ENCODE data around the gene TRPM2. TPM values are rescaled to one million over a fixed set of nuclear protein-coding genes. Genes with fewer than 3 reads are reported as not detected.

Gene TRPM2
- total and polyA plus RNA-seq, 2 donors (not counting 1 experiment from before 2014, with no cell fraction given), result not detected

DNA sequence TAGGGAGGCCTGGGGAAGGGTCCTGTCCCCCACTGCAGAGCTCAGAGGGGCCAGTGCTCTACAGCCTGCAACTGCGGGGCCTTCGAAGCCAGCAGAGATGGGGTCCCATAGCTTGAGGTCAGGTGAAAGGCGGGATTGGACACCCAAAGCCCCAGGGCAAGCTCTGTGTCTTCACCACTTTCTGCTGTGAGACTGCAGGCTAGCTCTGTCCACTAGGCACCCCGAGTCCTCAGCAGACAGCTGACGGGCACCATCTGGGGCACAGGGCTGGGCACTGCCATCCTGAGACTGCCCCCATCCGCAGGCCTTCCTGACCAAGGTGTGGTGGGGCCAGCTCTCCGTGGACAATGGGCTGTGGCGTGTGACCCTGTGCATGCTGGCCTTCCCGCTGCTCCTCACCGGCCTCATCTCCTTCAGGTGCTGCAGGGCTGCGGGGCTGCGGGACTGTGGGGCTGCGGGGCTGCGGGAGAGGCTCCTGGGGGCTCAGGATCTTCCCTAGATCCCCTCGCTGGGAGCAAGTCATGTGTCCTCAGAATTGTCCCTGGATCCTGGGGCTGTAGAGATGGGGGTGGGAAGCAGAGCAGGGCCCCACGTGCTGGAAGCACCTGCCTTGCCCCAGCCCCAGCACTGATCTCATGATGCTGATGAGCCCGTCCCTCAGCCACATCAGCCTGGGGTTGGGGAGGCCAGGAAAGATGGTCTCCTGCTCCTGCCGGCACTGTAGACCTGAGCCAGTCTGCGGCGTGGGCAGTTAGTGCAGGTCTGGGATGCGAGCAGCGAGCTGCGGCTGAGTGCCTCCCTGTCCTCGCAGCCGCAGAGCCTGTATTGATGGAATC is 46.8 kb downstream of the TRPM2 start:
- no peaks in the 10 kb centered on the region for H3K27me3 ChIP-seq (ENCODE audit: control insufficient read depth, insufficient read depth, low read length)
- H3K9ac ChIP-seq (ENCODE audit: insufficient read depth, low read length), result no peak overlapping the region
- TF ChIP-seq, protein P1, sequence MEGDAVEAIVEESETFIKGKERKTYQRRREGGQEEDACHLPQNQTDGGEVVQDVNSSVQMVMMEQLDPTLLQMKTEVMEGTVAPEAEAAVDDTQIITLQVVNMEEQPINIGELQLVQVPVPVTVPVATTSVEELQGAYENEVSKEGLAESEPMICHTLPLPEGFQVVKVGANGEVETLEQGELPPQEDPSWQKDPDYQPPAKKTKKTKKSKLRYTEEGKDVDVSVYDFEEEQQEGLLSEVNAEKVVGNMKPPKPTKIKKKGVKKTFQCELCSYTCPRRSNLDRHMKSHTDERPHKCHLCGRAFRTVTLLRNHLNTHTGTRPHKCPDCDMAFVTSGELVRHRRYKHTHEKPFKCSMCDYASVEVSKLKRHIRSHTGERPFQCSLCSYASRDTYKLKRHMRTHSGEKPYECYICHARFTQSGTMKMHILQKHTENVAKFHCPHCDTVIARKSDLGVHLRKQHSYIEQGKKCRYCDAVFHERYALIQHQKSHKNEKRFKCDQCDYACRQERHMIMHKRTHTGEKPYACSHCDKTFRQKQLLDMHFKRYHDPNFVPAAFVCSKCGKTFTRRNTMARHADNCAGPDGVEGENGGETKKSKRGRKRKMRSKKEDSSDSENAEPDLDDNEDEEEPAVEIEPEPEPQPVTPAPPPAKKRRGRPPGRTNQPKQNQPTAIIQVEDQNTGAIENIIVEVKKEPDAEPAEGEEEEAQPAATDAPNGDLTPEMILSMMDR (conservative IDR thresholded peaks at IDR 0.05 in 1 of 2, IDR thresholded peaks at IDR 0.05 in 1 of 2; ENCODE audit: low read depth in 1 of 2, low read length in 2 of 2), result no peak
- TF ChIP-seq EZH2 (IDR thresholded peaks at IDR 0.05; ENCODE audit: low read length, missing control alignments), result no peak
- DNase-seq (ENCODE audit: low read depth in 2 of 2), result no peak
- H4K20me1 ChIP-seq (ENCODE audit: control insufficient read depth, extremely low read depth, insufficient read depth, low read length), result no peaks in the 10 kb centered on the region
- no peaks in the 10 kb centered on the region for H3K4me1 ChIP-seq (ENCODE audit: control insufficient read depth, extremely low read depth, insufficient read depth, low read length)
- H3K4me3 ChIP-seq (replicated peaks in 1 of 4; ENCODE audit: control extremely low read depth in 1 of 4, insufficient read depth in 1 of 4, low read depth in 3 of 4, low read length in 4 of 4), result no peak overlapping the region
- H3K79me2 ChIP-seq (ENCODE audit: control insufficient read depth, insufficient read depth, low read length), result no peaks in the 10 kb centered on the region
- H3K9me3 ChIP-seq (ENCODE audit: control insufficient read depth, insufficient read depth, low read depth, low read length), result peaks cover 10% of the 10 kb centered on the region
- H2AFZ ChIP-seq (ENCODE audit: low read length), result no peak overlapping the region
- no peaks in the 10 kb centered on the region for H3K36me3 ChIP-seq (ENCODE audit: control insufficient read depth, insufficient read depth, low read length)
- no peak overlapping the region for H3K4me2 ChIP-seq (ENCODE audit: extremely low read depth, insufficient read depth, low read length)
- no peak overlapping the region for H3K27ac ChIP-seq (ENCODE audit: insufficient read depth, low read length)

DNA sequence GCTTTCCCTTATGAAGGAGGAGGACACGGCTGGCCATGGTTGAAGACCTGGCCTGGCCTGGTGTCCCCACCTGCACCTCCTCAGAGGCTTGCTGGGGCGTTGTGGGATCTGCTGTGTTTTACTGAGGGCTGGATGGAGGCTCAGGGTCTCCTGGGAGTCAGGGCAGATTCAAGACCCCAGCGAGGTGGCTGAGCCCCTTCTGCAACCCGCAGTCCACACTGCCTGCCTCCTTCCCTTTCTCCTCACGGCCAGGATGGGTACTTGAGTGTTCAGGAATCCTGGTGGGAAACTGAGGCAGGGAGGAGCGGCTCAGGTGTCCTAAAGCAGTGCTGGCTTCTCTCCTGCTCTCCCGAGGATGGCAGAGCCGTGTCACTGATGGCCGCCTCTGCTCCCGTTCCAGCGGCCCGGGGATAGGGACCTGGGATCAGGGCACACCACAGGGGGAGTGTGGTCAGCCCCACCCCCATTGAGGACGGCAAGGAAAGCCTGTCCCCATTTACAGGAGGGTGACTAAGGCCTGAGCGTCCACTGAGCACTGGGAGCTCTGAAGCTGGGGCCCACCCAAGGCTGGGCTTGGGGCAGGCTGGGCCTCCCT is 47.5 kb downstream of the TRPM2 start:
- no peak for TF ChIP-seq EZH2 (IDR thresholded peaks at IDR 0.05; ENCODE audit: low read length, missing control alignments)
- TF ChIP-seq, protein P1 (conservative IDR thresholded peaks at IDR 0.05 in 1 of 2, IDR thresholded peaks at IDR 0.05 in 1 of 2; ENCODE audit: low read depth in 1 of 2, low read length in 2 of 2), result no peak

DNA sequence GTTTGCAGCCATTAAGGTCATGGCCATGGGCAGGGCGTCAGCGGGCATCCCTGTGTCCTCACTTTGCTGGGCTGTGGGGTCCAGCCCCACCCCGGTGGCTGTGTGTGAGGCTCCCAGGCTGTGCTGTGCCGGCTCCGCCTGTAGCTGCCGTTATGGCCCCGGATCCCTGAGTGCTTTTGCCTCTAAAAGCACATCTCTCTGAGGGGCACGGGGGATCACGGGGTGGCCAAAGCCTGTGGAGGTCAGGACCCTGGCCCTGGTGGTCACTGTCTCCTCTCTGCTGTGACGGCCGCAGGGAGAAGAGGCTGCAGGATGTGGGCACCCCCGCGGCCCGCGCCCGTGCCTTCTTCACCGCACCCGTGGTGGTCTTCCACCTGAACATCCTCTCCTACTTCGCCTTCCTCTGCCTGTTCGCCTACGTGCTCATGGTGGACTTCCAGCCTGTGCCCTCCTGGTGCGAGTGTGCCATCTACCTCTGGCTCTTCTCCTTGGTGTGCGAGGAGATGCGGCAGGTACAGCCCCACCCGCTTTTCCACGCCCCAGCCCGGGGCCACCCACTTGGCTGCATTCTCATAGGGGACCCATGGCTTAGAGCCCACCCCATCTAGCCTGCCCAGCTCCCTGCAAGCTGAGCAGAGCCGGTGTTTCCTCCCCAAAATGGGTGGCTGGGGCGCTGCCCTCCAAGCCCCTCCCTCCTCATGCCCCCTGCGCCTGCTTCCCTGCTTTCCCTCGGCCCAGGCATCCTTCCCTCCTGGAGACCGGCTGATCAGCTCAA is 48.2 kb downstream of the TRPM2 start:
- Histone ChIP-seq H3K4me3 (replicated peaks in 1 of 4; ENCODE audit: control extremely low read depth in 1 of 4, insufficient read depth in 1 of 4, low read depth in 3 of 4, low read length in 4 of 4) (no peak overlapping the region), H3K79me2 (ENCODE audit: control insufficient read depth, insufficient read depth, low read length) (no peaks in the 10 kb centered on the region), H3K4me2 (ENCODE audit: extremely low read depth, insufficient read depth, low read length) (no peak overlapping the region), H2AFZ (ENCODE audit: low read length) (no peak overlapping the region), H3K27ac (ENCODE audit: insufficient read depth, low read length) (no peak overlapping the region), H3K9ac (ENCODE audit: insufficient read depth, low read length) (no peak overlapping the region), H3K9me3 (ENCODE audit: control insufficient read depth, insufficient read depth, low read depth, low read length) (peaks cover 10% of the 10 kb centered on the region), H4K20me1 (ENCODE audit: control insufficient read depth, extremely low read depth, insufficient read depth, low read length) (no peaks in the 10 kb centered on the region), H3K4me1 (ENCODE audit: control insufficient read depth, extremely low read depth, insufficient read depth, low read length) (no peaks in the 10 kb centered on the region), H3K27me3 (ENCODE audit: control insufficient read depth, insufficient read depth, low read length) (no peaks in the 10 kb centered on the region), H3K36me3 (ENCODE audit: control insufficient read depth, insufficient read depth, low read length) (no peaks in the 10 kb centered on the region)
- TF ChIP-seq EZH2 (IDR thresholded peaks at IDR 0.05; ENCODE audit: low read length, missing control alignments), result no peak
- DNase-seq (ENCODE audit: low read depth in 2 of 2), result no peak

More for the DNA sequence above, 47.5 kb downstream of the TRPM2 start:
- no peak overlapping the region for H3K4me3 ChIP-seq (replicated peaks in 1 of 4; ENCODE audit: control extremely low read depth in 1 of 4, insufficient read depth in 1 of 4, low read depth in 3 of 4, low read length in 4 of 4)
- no peak for DNase-seq (ENCODE audit: low read depth in 2 of 2)
- H3K36me3 ChIP-seq (ENCODE audit: control insufficient read depth, insufficient read depth, low read length), result no peaks in the 10 kb centered on the region
- no peaks in the 10 kb centered on the region for H3K4me1 ChIP-seq (ENCODE audit: control insufficient read depth, extremely low read depth, insufficient read depth, low read length)
- no peaks in the 10 kb centered on the region for H4K20me1 ChIP-seq (ENCODE audit: control insufficient read depth, extremely low read depth, insufficient read depth, low read length)
- H2AFZ ChIP-seq (ENCODE audit: low read length), result no peak overlapping the region
- H3K9me3 ChIP-seq (ENCODE audit: control insufficient read depth, insufficient read depth, low read depth, low read length), result peaks cover 10% of the 10 kb centered on the region
- H3K27ac ChIP-seq (ENCODE audit: insufficient read depth, low read length), result no peak overlapping the region
- no peak overlapping the region for H3K9ac ChIP-seq (ENCODE audit: insufficient read depth, low read length)
- no peak overlapping the region for H3K4me2 ChIP-seq (ENCODE audit: extremely low read depth, insufficient read depth, low read length)
- no peaks in the 10 kb centered on the region for H3K79me2 ChIP-seq (ENCODE audit: control insufficient read depth, insufficient read depth, low read length)
- no peaks in the 10 kb centered on the region for H3K27me3 ChIP-seq (ENCODE audit: control insufficient read depth, insufficient read depth, low read length)
